Astrocyte of the spinal cord (primary cell): ENCODE data around the gene HS6ST3.

Source experiments
- DNase-seq: peaks from one replicate; pipeline ENCODE4 v3.0.0; 2011; ENCODE audit warnings: low read depth, low spot score
- H3K4me3 ChIP-seq: 2 replicates; pipeline ENCODE4 v1.5.1; 2011; ENCODE audit warnings: low read depth, mild to moderate bottlenecking, low read length, moderate library complexity
- CTCF ChIP-seq: IDR thresholded peaks from 2 replicates; pipeline ENCODE4 v1.5.1; 2012; ENCODE audit warnings: low read depth, mild to moderate bottlenecking, low read length, inconsistent platforms
- in situ Hi-C: cut with HindIII; loops from 2 replicates; pipeline ENCODE4 v1.10.0; 2017; ENCODE audit warnings: low sequenced_read_pairs

The HS6ST3 gene

GRCh38 chr13:96825653-96826052 is 735.7 kb downstream of the HS6ST3 start:
- no peak for TF ChIP-seq CTCF
- in situ Hi-C loops = no loop called here
- no peak overlapping the region for H3K4me3 ChIP-seq
- no peak for DNase-seq

- no peak overlapping the region for H3K4me3 ChIP-seq
- TF ChIP-seq CTCF = no peak
- DNase-seq = no peak
- in situ Hi-C loops = no loop called here
These were observed 744.7 kb downstream of the HS6ST3 start for GRCh38 chr13:96834626-96835025.

GRCh38 chr13:96835546-96835945 is 745.6 kb downstream of the HS6ST3 start:
- TF ChIP-seq CTCF = no peak
- H3K4me3 ChIP-seq = no peak overlapping the region
- no peak for DNase-seq
- in situ Hi-C loops = no loop called here

GRCh38 chr13:96836733-96837132 is 746.8 kb downstream of the HS6ST3 start:
- in situ Hi-C loops = no loop called here
- TF ChIP-seq CTCF = no peak
- DNase-seq = no peak

GRCh38 chr13:96837809-96838208 is 747.9 kb downstream of the HS6ST3 start:
- in situ Hi-C loops = no loop called here
- TF ChIP-seq CTCF = no peak
- DNase-seq = no peak
- H3K4me3 ChIP-seq = no peak overlapping the region

More at GRCh38 chr13:96836733-96837132, 746.8 kb downstream of the HS6ST3 start:
- no peak overlapping the region for H3K4me3 ChIP-seq

- TF ChIP-seq CTCF = no peak
- no peak for DNase-seq
- in situ Hi-C loops = no loop called here
- no peak overlapping the region for H3K4me3 ChIP-seq
These were observed 754.3 kb downstream of the HS6ST3 start for GRCh38 chr13:96844195-96844594.

GRCh38 chr13:96844616-96845015 is 754.7 kb downstream of the HS6ST3 start:
- in situ Hi-C loops = no loop called here
- TF ChIP-seq CTCF = no peak
- no peak overlapping the region for H3K4me3 ChIP-seq
- DNase-seq = no peak
